Activated CD4-positive, alpha-beta memory T cell treated with anti-CD3 and anti-CD28 coated beads, Interleukin-2, amount 10 ng/mL, durations not matched to agents 7 days and 5 days (primary cell): ENCODE measurements around the gene PLXNA3. TPM values are rescaled to one million over a fixed set of nuclear protein-coding genes. Genes with fewer than 3 reads are reported as not detected.

Experiments
- CTCF ChIA-PET: fragments of 350-600 bp; sonication (Branson Sonifier 250); formaldehyde crosslinking; loops from one replicate; lab custom pipeline; 2021; ENCODE audit warnings: antibody characterized with exemption, inconsistent platforms; lab: Charles Lee
- POLR2A ChIA-PET: fragments of 350-600 bp; sonication (Branson Sonifier 250); formaldehyde crosslinking; loops from one replicate; lab custom pipeline; 2021; ENCODE audit warnings: antibody characterized with exemption; lab: Charles Lee
- DNase-seq: peaks from one replicate; pipeline ENCODE4 v3.0.0-alpha.2; 2020
- H3K27ac Mint-ChIP-seq: one replicate; pipeline ENCODE4 v1.8.0; 2021; ENCODE audit warnings: mild to moderate bottlenecking, mixed read lengths
- H3K27me3 Mint-ChIP-seq: one replicate; pipeline ENCODE4 v1.8.0; 2021; ENCODE audit warnings: mixed read lengths
- H3K36me3 Mint-ChIP-seq: one replicate; pipeline ENCODE4 v1.8.0; 2021; ENCODE audit warnings: low read depth, mixed read lengths
- H3K4me1 Mint-ChIP-seq: one replicate; pipeline ENCODE4 v1.8.0; 2021; ENCODE audit warnings: mixed read lengths
- H3K4me3 Mint-ChIP-seq: one replicate; pipeline ENCODE4 v1.8.0; 2021; ENCODE audit warnings: mild to moderate bottlenecking, mixed read lengths
- H3K9me3 Mint-ChIP-seq: one replicate; pipeline ENCODE4 v1.8.0; 2021; ENCODE audit warnings: mixed read lengths
- total RNA-seq, 2 experiments: library from RNA; stranded (reverse); gene quantifications; one replicate each; pipeline ENCODE4 v1.2.3, GENCODE V29; 2021

PLXNA3 gene
- total RNA-seq, 2 experiments from 2014 or later: 49.3 to 52.8 TPM

- Mint-ChIP-seq H3K4me3 (peak overlapping the region; percentile 76), H3K27me3 (no peaks in the 10 kb centered on the region), H3K27ac (peak overlapping the region; percentile 66), H3K36me3 (peaks cover 3% of the 10 kb centered on the region), H3K9me3 (no peaks in the 10 kb centered on the region), H3K4me1 (peaks cover 27% of the 10 kb centered on the region)
- POLR2A ChIA-PET: interaction anchor here (1.0 to 5.8 kb wide), 6 partner anchors 8 to 79 kb away, joined by 3 to 27 read pairs (median 7); partner anchors contain the start of genes RPL10, SLC10A3 and UBL4A
- no peak for DNase-seq
- CTCF ChIA-PET: interaction anchor here (1.2 to 1.3 kb wide), 2 partner anchors 12 to 79 kb away, joined by 3 to 4 read pairs; partner anchors contain the start of genes RPL10 and SLC10A3
Observed at GRCh38 chrX:154477891-154478477, 19.9 kb downstream of the PLXNA3 start.

GRCh38 chrX:154478728-154479622 lies 20.9 kb downstream of the PLXNA3 start, which contains the start of gene LAGE3:
Gene LAGE3 (minus strand): TSS chrX:154479281. CDS start chrX:154478915, 366 bp downstream.
- peaks cover 30% of the 10 kb centered on the region for H3K4me1 Mint-ChIP-seq
- ChIA-PET POLR2A (interaction anchor here (1.0 to 5.8 kb wide), 4 partner anchors 11 to 80 kb away, joined by 3 to 27 read pairs (median 8); partner anchors contain the start of genes RPL10 and SLC10A3), CTCF (interaction anchor here (1.3 kb wide), 1 partner anchor 80 kb away, joined by 3 read pairs; the partner anchor contains the start of gene RPL10)
- H3K36me3 Mint-ChIP-seq: peaks cover 6% of the 10 kb centered on the region
- peak within 1 kb of the TSS; percentile 76 for H3K4me3 Mint-ChIP-seq
- no peaks in the 10 kb centered on the region for H3K27me3 Mint-ChIP-seq
- H3K27ac Mint-ChIP-seq: peak within 1 kb of the TSS; percentile 79
- H3K9me3 Mint-ChIP-seq: no peaks in the 10 kb centered on the region
- DNase-seq: peak; percentile 95

- Mint-ChIP-seq H3K36me3 (peaks cover 11% of the 10 kb centered on the region), H3K9me3 (no peaks in the 10 kb centered on the region), H3K4me3 (no peak overlapping the region), H3K4me1 (peaks cover 38% of the 10 kb centered on the region), H3K27ac (peak overlapping the region; percentile 62), H3K27me3 (no peaks in the 10 kb centered on the region)
- DNase-seq: no peak
- ChIA-PET CTCF (no interaction called here), POLR2A (interaction anchor here (1.4 to 5.8 kb wide), 2 partner anchors 9 to 83 kb away, joined by 4 to 27 read pairs; partner anchors contain the start of genes RPL10 and SLC10A3)
Observed at GRCh38 chrX:154481195-154481594, 23.1 kb downstream of the PLXNA3 start.

GRCh38 chrX:154481911-154482601 lies 24.0 kb downstream of the PLXNA3 start:
- H3K36me3 Mint-ChIP-seq: peaks cover 11% of the 10 kb centered on the region
- DNase-seq: no peak
- ChIA-PET POLR2A (interaction anchor here (1.4 to 5.8 kb wide), 2 partner anchors 8 to 84 kb away, joined by 4 to 27 read pairs; partner anchors contain the start of genes RPL10 and SLC10A3), CTCF (no interaction called here)
- H3K9me3 Mint-ChIP-seq: no peaks in the 10 kb centered on the region
- no peak overlapping the region for H3K4me3 Mint-ChIP-seq
- H3K27ac Mint-ChIP-seq: no peak overlapping the region
- peaks cover 34% of the 10 kb centered on the region for H3K4me1 Mint-ChIP-seq
- H3K27me3 Mint-ChIP-seq: no peaks in the 10 kb centered on the region

GRCh38 chrX:154482786-154483185 lies 24.7 kb downstream of the PLXNA3 start:
- no peaks in the 10 kb centered on the region for H3K9me3 Mint-ChIP-seq
- ChIA-PET POLR2A (interaction anchor here (1.0 to 1.4 kb wide), 2 partner anchors 54 to 70 kb away, joined by 3 to 4 read pairs; partner anchors contain the start of gene ATP6AP1), CTCF (no interaction called here)
- no peak overlapping the region for H3K27ac Mint-ChIP-seq
- DNase-seq: no peak
- H3K27me3 Mint-ChIP-seq: no peaks in the 10 kb centered on the region
- H3K4me3 Mint-ChIP-seq: no peak overlapping the region
- H3K4me1 Mint-ChIP-seq: peaks cover 30% of the 10 kb centered on the region
- H3K36me3 Mint-ChIP-seq: peaks cover 13% of the 10 kb centered on the region

GRCh38 chrX:154483325-154483724 lies 25.2 kb downstream of the PLXNA3 start:
- Mint-ChIP-seq H3K4me1 (peaks cover 32% of the 10 kb centered on the region), H3K27ac (no peak overlapping the region), H3K27me3 (no peaks in the 10 kb centered on the region), H3K9me3 (no peaks in the 10 kb centered on the region), H3K36me3 (peaks cover 18% of the 10 kb centered on the region), H3K4me3 (no peak overlapping the region)
- ChIA-PET POLR2A (interaction anchor here (1.0 to 1.4 kb wide), 2 partner anchors 54 to 71 kb away, joined by 3 to 4 read pairs; partner anchors contain the start of gene ATP6AP1), CTCF (no interaction called here)
- no peak for DNase-seq

- Mint-ChIP-seq H3K27me3 (no peaks in the 10 kb centered on the region), H3K36me3 (peaks cover 18% of the 10 kb centered on the region), H3K27ac (peak overlapping the region; percentile 31), H3K9me3 (no peaks in the 10 kb centered on the region), H3K4me3 (peak overlapping the region; percentile 58), H3K4me1 (peaks cover 39% of the 10 kb centered on the region)
- peak; percentile 20 for DNase-seq
- ChIA-PET CTCF (no interaction called here), POLR2A (interaction anchor here (1.6 to 4.3 kb wide), 2 partner anchors 43 to 86 kb away, joined by 5 to 30 read pairs; partner anchors contain the start of gene RPL10)
Observed at GRCh38 chrX:154484255-154485149, 26.4 kb downstream of the PLXNA3 start.

- Mint-ChIP-seq H3K27me3 (no peaks in the 10 kb centered on the region), H3K27ac (peak overlapping the region; percentile 64), H3K4me3 (peak overlapping the region; percentile 58), H3K4me1 (peaks cover 40% of the 10 kb centered on the region), H3K9me3 (no peaks in the 10 kb centered on the region), H3K36me3 (peaks cover 18% of the 10 kb centered on the region)
- DNase-seq: no peak
- POLR2A ChIA-PET: interaction anchor here (1.1 to 4.3 kb wide), 5 partner anchors 8 to 87 kb away, joined by 3 to 30 read pairs (median 5); partner anchors contain the start of genes PLXNA3 and RPL10
- CTCF ChIA-PET: no interaction called here
Observed at GRCh38 chrX:154485150-154486051, 27.3 kb downstream of the PLXNA3 start.

- Mint-ChIP-seq H3K4me1 (peaks cover 40% of the 10 kb centered on the region), H3K27ac (no peak overlapping the region), H3K36me3 (peaks cover 18% of the 10 kb centered on the region), H3K9me3 (no peaks in the 10 kb centered on the region), H3K4me3 (peak overlapping the region; percentile 58), H3K27me3 (no peaks in the 10 kb centered on the region)
- CTCF ChIA-PET: interaction anchor here (1.7 kb wide), 1 partner anchor 112 kb away, joined by 5 read pairs; the partner anchor contains the start of gene FLNA
- peak; percentile 47 for DNase-seq
- POLR2A ChIA-PET: interaction anchor here (1.1 to 4.3 kb wide), 8 partner anchors 9 to 515 kb away, joined by 3 to 30 read pairs (median 6); partner anchors contain the start of genes HCFC1, PLXNA3 and RPL10
Observed at GRCh38 chrX:154486052-154486395, 27.9 kb downstream of the PLXNA3 start.

- ChIA-PET POLR2A (interaction anchor here (0.7 to 4.3 kb wide), 9 partner anchors 9 to 516 kb away, joined by 3 to 30 read pairs (median 5); partner anchors contain the start of genes HCFC1, PLXNA3 and RPL10), CTCF (interaction anchor here (1.7 kb wide), 1 partner anchor 113 kb away, joined by 5 read pairs; the partner anchor contains the start of gene FLNA)
- Mint-ChIP-seq H3K4me1 (peaks cover 40% of the 10 kb centered on the region), H3K4me3 (peak within 1 kb of the TSS; percentile 77), H3K9me3 (no peaks in the 10 kb centered on the region), H3K27ac (peak within 1 kb of the TSS; percentile 64), H3K36me3 (peaks cover 18% of the 10 kb centered on the region), H3K27me3 (no peaks in the 10 kb centered on the region)
- DNase-seq: peak; percentile 61
Observed at GRCh38 chrX:154486396-154487207, 28.5 kb downstream of the PLXNA3 start, which contains the start of gene UBL4A. Gene UBL4A (minus strand): TSS chrX:154486615. CDS start chrX:154486584, 31 bp downstream.
